ENCODE results near the gene ZNF221. TPM values are rescaled to one million over a fixed set of nuclear protein-coding genes. Genes with fewer than 3 reads are reported as not detected.
"Not testable (repeated sequence)": the region's sequence is repeated elsewhere in the genome, so short reads cannot be mapped to it uniquely, and the experiment has no call there.

The ZNF221 gene
- total and polyA plus RNA-seq, 2 donors = 2.0 to 14.6 TPM

DNA sequence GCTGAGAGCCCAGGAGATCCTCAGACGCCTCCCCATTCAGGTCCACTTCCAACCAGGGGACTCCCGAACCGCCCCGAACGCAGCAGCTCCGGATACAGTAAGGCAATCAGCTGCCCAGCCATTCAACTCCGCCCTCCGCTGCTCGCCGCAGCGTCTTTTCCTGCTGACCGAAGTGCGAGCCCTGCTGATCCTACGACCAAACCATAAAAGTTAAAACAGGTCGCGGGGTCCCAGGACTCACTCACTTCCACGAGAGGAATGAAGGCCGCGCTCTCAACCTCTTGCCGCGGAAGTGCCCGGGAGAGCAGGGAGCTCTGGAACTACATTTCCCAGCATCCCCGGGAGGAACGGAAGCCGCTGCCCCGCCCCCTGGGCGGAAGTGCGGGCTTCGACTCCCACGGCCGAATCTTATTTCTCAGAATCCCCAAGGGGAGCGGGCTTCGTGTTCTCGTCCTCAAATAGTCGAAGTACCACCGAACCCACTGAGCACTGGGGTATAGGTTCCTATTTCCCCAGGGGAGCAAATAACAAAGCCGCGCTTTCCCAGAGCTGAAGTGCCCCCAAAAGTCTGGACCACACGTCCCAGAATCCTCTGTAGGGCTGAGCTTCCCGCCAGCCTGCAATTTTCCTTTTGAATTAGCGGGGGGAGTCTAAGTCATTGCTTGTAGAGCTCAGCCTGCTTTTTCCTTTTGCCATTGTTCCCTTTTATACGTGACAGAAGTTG, 15.9 kb upstream of the ZNF221 start, which contains the start of gene ZNF45:
TSS of gene ZNF45 (minus strand) at position 298 of the 724 bp plus-strand sequence. CDS start 13,097 bp downstream, outside the sequence.
- H3K27ac ChIP-seq (ENCODE audit: low read depth) = peak within 1 kb of the TSS; percentile 68
- no peaks in the 10 kb centered on the region for H3K36me3 ChIP-seq (ENCODE audit: insufficient read depth)
- peak; percentile 93 for DNase-seq (ENCODE audit: extremely low spot score)
- no peaks in the 10 kb centered on the region for H3K4me1 ChIP-seq (ENCODE audit: insufficient read depth)
- peak within 1 kb of the TSS; percentile 63 for H3K4me3 ChIP-seq (ENCODE audit: low read depth, low read length)
- WGBS = under 1% methylated on average over 42 of the region's 42 CpGs

DNA sequence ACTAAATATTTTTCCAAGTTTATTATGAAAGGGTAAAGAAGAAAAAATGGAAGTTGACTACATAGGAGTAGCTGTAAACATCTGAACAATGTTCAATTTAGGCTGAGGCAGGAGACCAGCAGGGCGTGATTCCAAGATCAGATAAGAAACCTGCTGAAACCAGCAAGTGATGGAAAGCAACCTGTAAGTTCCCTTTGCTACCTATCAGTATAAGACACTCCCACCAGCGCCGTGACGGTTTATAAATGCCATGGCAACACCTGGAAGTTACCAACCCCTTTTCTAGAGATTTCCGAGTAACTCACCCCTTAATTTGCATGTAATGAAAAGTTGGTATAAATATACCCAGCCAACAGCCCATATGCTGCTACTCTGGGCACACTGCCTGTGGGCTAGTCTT, 14.8 kb upstream of the ZNF221 start:
- DNase-seq (ENCODE audit: extremely low spot score) = peak; percentile 6
- Histone ChIP-seq H3K27ac (ENCODE audit: low read depth) (no peak overlapping the region), H3K36me3 (ENCODE audit: insufficient read depth) (no peaks in the 10 kb centered on the region), H3K4me1 (ENCODE audit: insufficient read depth) (no peaks in the 10 kb centered on the region), H3K4me3 (ENCODE audit: low read depth, low read length) (no peak overlapping the region)
- 66% methylated on average over 5 of the region's 5 CpGs for WGBS

DNA sequence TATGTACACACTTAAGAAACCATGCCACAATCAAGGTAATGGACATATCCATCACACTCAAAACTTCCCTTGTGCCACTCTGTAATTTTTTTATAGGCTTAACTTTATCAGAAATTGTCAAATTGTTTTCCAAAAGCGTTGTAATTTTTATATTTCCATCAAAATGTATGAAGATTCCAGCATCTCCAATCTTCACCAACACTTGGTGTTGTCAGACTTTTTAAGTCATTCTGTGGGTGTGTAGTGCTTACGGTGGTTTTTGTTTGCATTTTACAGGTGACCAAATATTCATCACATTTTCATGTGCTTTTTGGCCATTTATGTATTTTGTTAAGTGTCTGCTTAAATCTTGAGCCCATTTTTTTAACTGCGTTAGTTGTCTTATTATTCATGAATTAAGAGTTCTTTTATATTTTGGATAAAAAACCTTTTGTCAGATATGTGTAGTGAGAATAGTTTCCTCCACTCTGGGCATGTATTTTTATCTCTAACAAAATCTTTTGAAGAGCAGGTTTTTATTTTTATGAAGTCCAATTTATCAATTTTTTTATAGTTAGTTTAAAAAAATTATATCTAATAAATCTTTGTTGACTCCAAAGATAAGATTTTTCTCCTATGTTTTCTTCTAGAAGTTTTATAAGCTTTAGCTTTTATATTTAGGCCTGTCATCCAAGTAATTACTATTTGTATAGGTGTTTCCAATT, 11.3 kb upstream of the ZNF221 start:
- Histone ChIP-seq H3K4me3 (ENCODE audit: low read depth, low read length) (no peak overlapping the region), H3K27ac (ENCODE audit: low read depth) (no peak overlapping the region), H3K4me1 (ENCODE audit: insufficient read depth) (no peaks in the 10 kb centered on the region), H3K36me3 (ENCODE audit: insufficient read depth) (no peaks in the 10 kb centered on the region)
- no peak for DNase-seq (ENCODE audit: extremely low spot score)
- WGBS = 73% methylated on average over 3 of the region's 3 CpGs

DNA sequence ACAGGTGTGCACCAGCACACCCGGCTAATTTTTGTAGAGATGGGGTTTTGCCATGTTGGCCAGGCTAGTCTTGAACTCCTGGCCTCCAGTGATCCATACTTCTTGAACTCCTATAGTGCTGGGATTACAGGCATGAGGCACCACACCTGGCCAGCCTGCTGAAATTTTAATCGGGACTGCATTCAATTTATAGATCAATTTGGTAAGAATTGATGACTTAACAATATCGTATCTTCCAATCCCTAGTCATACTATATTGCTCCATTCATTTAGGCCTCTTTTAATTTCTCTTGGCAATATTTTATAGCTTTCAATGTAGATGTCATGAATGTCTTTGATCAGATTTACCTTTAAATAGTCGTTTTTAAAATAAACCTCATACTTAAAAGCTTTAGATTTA, 10.3 kb upstream of the ZNF221 start:
- DNase-seq (ENCODE audit: extremely low spot score) = no peak
- Histone ChIP-seq H3K4me3 (ENCODE audit: low read depth, low read length) (no peak overlapping the region), H3K4me1 (ENCODE audit: insufficient read depth) (no peaks in the 10 kb centered on the region), H3K27ac (ENCODE audit: low read depth) (no peak overlapping the region), H3K36me3 (ENCODE audit: insufficient read depth) (no peaks in the 10 kb centered on the region)
- WGBS = 76% methylated on average over 4 of the region's 4 CpGs

DNA sequence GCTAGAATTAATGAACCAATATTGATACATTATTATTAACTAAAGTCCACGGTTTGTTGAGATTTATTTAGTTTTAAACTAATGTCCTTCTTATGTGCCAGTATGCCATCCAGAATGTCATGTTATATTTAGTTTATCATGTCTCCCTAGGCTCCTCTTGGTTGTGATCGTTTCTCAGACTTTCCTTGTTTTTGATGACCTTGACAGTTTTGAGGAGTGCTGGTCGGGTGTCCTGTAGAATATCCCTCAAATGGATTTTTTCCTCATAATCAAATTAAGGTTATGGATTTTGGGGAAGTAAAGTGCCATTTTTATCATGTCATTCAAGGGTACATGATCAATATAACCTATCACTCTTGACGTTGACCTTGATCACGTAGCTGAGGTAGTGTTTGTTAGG, 9.8 kb upstream of the ZNF221 start:
- H3K36me3 ChIP-seq (ENCODE audit: insufficient read depth) = no peaks in the 10 kb centered on the region

DNA sequence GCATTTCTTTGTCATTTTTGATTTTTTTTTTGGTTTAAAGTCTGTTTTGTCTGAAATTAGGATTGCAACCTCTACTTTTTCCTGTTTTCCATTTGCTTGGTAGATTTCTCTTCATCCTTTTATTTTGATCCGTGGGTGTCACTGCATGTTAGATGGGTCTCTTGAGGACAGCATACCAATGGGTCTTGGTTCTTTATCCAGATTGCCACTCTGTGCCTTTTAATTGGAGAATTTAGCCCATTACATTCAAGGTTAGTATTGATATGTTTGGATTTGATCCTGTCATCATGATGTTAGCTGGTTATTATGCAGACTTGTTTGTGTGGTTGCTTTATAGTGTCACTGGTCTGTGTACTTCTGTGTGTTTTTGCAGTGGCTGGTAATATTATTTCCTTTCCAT, 3.6 kb upstream of the ZNF221 start:
- 2% methylated on average over 1 of the region's 1 CpG for WGBS
- not testable (repeated sequence) for DNase-seq (ENCODE audit: extremely low spot score); H3K27ac ChIP-seq (ENCODE audit: low read depth); H3K36me3 ChIP-seq (ENCODE audit: insufficient read depth); H3K4me3 ChIP-seq (ENCODE audit: low read depth, low read length); H3K4me1 ChIP-seq (ENCODE audit: insufficient read depth)

More for the DNA sequence above, 9.8 kb upstream of the ZNF221 start:
- H3K27ac ChIP-seq (ENCODE audit: low read depth) = no peak overlapping the region
- no peaks in the 10 kb centered on the region for H3K4me1 ChIP-seq (ENCODE audit: insufficient read depth)
- no peak overlapping the region for H3K4me3 ChIP-seq (ENCODE audit: low read depth, low read length)
- WGBS = 64% methylated on average over 5 of the region's 5 CpGs
- DNase-seq (ENCODE audit: extremely low spot score) = no peak

DNA sequence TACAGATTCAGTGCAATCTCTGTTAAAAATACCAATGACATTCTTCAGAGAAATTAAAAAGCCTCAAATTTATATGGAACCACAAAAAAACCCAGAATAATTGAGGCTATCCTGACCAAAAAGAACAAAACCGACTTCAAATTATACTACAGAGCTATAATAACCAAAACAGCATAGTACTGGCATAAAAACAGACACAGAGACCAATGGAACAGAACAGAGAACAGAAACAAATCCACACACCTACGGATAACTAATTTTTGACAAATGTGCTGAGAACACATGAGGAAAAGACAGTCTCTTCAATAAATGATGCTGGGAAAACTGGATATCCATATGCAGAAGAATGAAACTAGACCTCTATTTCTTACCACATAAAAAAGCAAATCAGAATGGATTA, 1.2 kb upstream of the ZNF221 start:
- 89% methylated on average over 2 of the region's 2 CpGs for WGBS
- not testable (repeated sequence) for H3K36me3 ChIP-seq (ENCODE audit: insufficient read depth); DNase-seq (ENCODE audit: extremely low spot score); H3K4me1 ChIP-seq (ENCODE audit: insufficient read depth); H3K4me3 ChIP-seq (ENCODE audit: low read depth, low read length); H3K27ac ChIP-seq (ENCODE audit: low read depth)

DNA sequence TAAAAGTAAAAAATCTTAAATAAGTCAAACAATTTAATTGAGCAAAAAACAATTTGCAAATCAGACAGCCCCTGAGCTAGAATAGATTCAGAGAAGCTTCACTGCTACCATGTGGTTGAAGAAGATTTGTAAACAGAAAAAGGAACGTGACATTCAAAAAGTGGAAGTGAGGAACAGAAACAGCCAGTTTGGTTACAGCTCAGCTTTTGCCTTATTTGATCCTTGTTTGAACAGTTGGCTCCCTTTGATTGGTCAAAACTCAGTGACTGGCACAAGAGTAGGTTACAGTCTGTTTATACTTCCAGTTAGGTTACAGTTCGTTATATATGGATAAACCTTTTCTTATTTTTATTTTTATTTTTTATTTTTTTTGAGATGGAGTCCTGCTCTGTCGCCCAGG, 5.8 kb downstream of the ZNF221 start:
- Histone ChIP-seq H3K36me3 (ENCODE audit: insufficient read depth) (peaks cover 3% of the 10 kb centered on the region), H3K27ac (ENCODE audit: low read depth) (no peak overlapping the region), H3K4me3 (ENCODE audit: low read depth, low read length) (no peak overlapping the region), H3K4me1 (ENCODE audit: insufficient read depth) (peaks cover 1% of the 10 kb centered on the region)
- 96% methylated on average over 3 of the region's 3 CpGs for WGBS
- no peak for DNase-seq (ENCODE audit: extremely low spot score)

DNA sequence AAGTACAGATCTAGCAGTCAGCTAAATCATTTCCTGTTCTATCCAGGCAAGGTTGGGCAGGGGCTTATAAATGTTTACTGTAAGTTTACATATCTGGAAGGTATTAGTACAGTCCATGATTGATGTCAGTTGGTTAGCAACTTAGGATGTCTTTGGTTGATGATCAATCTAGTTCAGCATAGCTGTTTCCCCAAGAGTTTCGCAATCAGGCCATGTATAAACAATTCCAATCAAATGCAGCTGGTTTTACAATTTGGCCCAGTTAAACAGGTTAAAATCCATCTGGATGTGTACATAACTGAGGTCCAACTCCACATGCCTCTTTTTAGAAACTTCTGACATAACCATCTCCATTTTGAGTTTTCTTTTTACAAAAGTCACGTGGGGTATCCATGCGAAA, 6.9 kb downstream of the ZNF221 start:
- Histone ChIP-seq H3K4me1 (ENCODE audit: insufficient read depth) (no peaks in the 10 kb centered on the region), H3K36me3 (ENCODE audit: insufficient read depth) (peaks cover 3% of the 10 kb centered on the region), H3K27ac (ENCODE audit: low read depth) (no peak overlapping the region), H3K4me3 (ENCODE audit: low read depth, low read length) (no peak overlapping the region)
- 96% methylated on average over 3 of the region's 3 CpGs for WGBS
- no peak for DNase-seq (ENCODE audit: extremely low spot score)

DNA sequence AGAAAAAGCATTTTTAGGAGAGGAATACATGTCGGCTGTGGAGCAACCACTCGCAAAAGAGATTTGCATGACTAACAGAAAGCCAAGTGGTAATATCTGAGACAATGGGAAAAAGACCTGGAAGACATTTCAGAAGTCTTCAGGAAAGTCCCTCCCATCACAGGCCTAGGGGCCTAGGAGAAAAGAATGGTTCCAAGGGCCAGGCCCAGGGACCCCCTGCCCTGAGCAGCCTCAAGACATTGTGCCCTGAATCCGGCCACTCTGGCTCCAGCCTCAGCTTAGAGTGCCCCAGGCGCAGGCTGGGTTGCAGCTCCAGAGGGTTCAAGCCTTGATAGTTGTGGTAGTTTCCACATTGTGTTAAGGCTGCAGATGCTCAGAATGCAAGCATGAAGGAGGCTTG, 9.4 kb downstream of the ZNF221 start:
- no peak overlapping the region for H3K4me3 ChIP-seq (ENCODE audit: low read depth, low read length)
- WGBS = 74% methylated on average over 4 of the region's 4 CpGs
- DNase-seq (ENCODE audit: extremely low spot score) = no peak
- H3K27ac ChIP-seq (ENCODE audit: low read depth) = no peak overlapping the region
- no peaks in the 10 kb centered on the region for H3K4me1 ChIP-seq (ENCODE audit: insufficient read depth)
- H3K36me3 ChIP-seq (ENCODE audit: insufficient read depth) = peaks cover 8% of the 10 kb centered on the region

DNA sequence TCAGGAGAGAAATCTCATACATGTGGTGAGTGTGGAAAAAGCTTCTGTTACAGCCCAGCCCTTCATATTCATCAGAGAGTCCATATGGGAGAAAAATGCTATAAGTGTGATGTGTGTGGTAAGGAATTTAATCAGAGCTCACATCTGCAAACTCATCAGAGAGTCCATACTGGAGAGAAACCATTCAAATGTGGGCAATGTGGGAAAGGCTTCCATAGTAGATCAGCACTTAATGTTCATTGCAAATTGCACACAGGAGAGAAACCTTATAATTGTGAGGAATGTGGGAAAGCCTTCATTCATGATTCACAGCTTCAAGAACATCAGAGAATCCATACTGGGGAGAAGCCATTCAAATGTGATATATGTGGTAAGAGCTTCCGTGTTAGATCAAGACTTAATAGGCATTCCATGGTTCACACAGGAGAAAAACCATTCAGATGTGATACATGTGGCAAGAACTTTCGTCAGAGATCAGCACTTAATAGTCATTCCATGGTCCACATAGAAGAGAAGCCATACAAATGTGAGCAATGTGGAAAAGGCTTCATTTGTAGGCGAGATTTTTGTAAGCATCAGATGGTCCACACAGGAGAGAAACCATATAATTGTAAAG, 15.2 kb downstream of the ZNF221 start:
- no peak overlapping the region for H3K4me3 ChIP-seq (ENCODE audit: low read depth, low read length)
- WGBS = 98% methylated on average over 3 of the region's 3 CpGs
- no peak overlapping the region for H3K27ac ChIP-seq (ENCODE audit: low read depth)
- no peak for DNase-seq (ENCODE audit: extremely low spot score)
- H3K36me3 ChIP-seq (ENCODE audit: insufficient read depth) = peaks cover 16% of the 10 kb centered on the region
- no peaks in the 10 kb centered on the region for H3K4me1 ChIP-seq (ENCODE audit: insufficient read depth)

DNA sequence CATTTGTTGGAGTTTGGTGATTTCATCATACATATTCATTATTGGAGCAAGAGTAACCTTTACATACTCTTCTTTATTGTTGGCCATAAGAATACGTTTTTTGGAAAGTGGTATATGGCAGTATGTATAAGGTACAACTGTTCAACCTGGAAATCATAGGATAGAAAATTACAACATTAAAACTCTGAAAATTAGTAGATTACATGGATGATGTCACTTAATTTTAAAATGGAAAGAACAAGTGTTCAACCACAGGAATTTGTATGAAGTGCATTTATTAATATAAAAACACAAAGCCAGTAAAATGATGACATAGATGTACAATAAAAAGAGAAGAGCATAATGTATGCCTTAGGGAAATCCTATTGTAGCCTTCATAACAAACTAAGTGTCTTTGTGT, 25.7 kb downstream of the ZNF221 start:
- H3K36me3 ChIP-seq (ENCODE audit: insufficient read depth) = no peaks in the 10 kb centered on the region
- 91% methylated on average over 1 of the region's 1 CpG for WGBS
- no peaks in the 10 kb centered on the region for H3K4me1 ChIP-seq (ENCODE audit: insufficient read depth)
- H3K4me3 ChIP-seq (ENCODE audit: low read depth, low read length) = no peak overlapping the region
- no peak overlapping the region for H3K27ac ChIP-seq (ENCODE audit: low read depth)
- DNase-seq (ENCODE audit: extremely low spot score) = no peak

DNA sequence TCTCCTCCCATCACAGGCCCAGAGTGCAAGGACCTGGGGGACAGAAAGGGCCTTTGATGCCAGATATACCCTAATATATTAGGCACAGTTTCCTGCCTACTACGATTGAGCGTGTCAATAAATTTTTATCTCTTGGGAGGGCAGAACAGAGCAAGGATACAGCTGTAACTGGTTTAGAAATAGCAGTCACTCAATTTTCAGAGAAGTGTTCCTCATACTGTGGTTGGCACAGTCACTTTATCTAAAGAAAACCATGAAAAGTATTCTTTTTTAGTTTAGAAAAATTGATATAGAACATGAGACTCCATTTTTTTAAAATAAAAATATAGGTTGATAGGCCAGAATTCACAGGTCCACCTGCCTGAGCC, 32.5 kb downstream of the ZNF221 start:
- Histone ChIP-seq H3K27ac (ENCODE audit: low read depth) (no peak overlapping the region), H3K36me3 (ENCODE audit: insufficient read depth) (no peaks in the 10 kb centered on the region), H3K4me1 (ENCODE audit: insufficient read depth) (no peaks in the 10 kb centered on the region), H3K4me3 (ENCODE audit: low read depth, low read length) (peak overlapping the region; percentile 82)
- no peak for DNase-seq (ENCODE audit: extremely low spot score)
- 73% methylated on average over 2 of the region's 2 CpGs for WGBS
